HCT116 (cell line): ENCODE results near the gene SNCA. TPM values are rescaled to one million over a fixed set of nuclear protein-coding genes. Genes with fewer than 3 reads are reported as not detected.

ENCODE experiments used
- ATAC-seq: fragments of 200-7000 bp; cut with Tn5 transposase; 2 replicates; pipeline ENCODE4 v1.9.1; 2020; ENCODE audit warnings: mild to moderate bottlenecking, moderate library complexity
- BruUV-seq: library from RNA; stranded (reverse); fragments of 400-500 nt; replicated peaks from 2 replicates; lab custom pipeline; 2021; lab: Mats Ljungman, UMichigan
- CTCF ChIA-PET: fragments of 300-600 bp; sonication (Branson Sonifier 250); formaldehyde crosslinking; loops from one replicate; lab custom pipeline; 2021; ENCODE audit warnings: antibody characterized with exemption; lab: Charles Lee
- POLR2A ChIA-PET: fragments of 300-600, 350-600 bp; sonication (Branson Sonifier 250); formaldehyde crosslinking; loops from one replicate; lab custom pipeline; 2021; ENCODE audit warnings: antibody characterized with exemption; lab: Charles Lee
- RAD21 ChIA-PET, 2 experiments: fragments of 300-600 bp; sonication (Branson Sonifier 250); formaldehyde crosslinking; loops; one replicate each; lab custom pipeline; 2023; ENCODE audit warnings: low total read pairs in 2 of 2; ENCODE audit not compliant: uncharacterized antibody in 2 of 2, unreplicated experiment in 2 of 2, low non-redundant PET in 1 of 2; lab: Charles Lee
- DNase-seq: peaks from one replicate; pipeline ENCODE4 v3.0.0-alpha.2; 2010; ENCODE audit warnings: low read depth, low spot score
- H2AFZ ChIP-seq: fragments of 200-600 bp; shearing (Covaris generic), sonication (generic); 2 replicates; pipeline ENCODE4 v1.6.1; 2017; ENCODE audit warnings: low read depth, mixed run types, mixed read lengths, antibody characterized with exemption, low read length; ENCODE audit not compliant: poor library complexity, severe bottlenecking
- H3K27ac ChIP-seq: 2 replicates; pipeline ENCODE4 v1.5.1; 2012; ENCODE audit warnings: low read depth, low read length
- H3K27me3 ChIP-seq: fragments of 200-600 bp; sonication (generic); 2 replicates; pipeline ENCODE4 v1.6.1; 2016; ENCODE audit warnings: mixed run types, low read length, mixed read lengths; ENCODE audit not compliant: insufficient read depth
- H3K36me3 ChIP-seq, 2 experiments: fragments of 200-500 bp in 1 of 2; fragments of 200-600 bp in 1 of 2; sonication (Bioruptor generic) in 1 of 2; sonication (generic) in 1 of 2; 2 replicates each; pipeline versions ENCODE4 v1.5.1 to v1.6.1; 2014 to 2016; ENCODE audit warnings: low read length in 2 of 2, inconsistent platforms in 1 of 2, mixed read lengths in 1 of 2, mixed run types in 1 of 2; ENCODE audit not compliant: insufficient read depth in 2 of 2, control insufficient read depth in 1 of 2
- H3K4me1 ChIP-seq, 2 experiments: fragments of 200-600 bp in 1 of 2; sonication (generic) in 1 of 2; 2 replicates each; pipeline versions ENCODE4 v1.5.1 to v1.6.1; 2012 to 2017; ENCODE audit warnings: low read length in 2 of 2, inconsistent platforms in 1 of 2, mild to moderate bottlenecking in 1 of 2, mixed read lengths in 1 of 2, mixed run types in 1 of 2, moderate library complexity in 1 of 2; ENCODE audit not compliant: insufficient read depth in 2 of 2, control insufficient read depth in 1 of 2
- H3K4me2 ChIP-seq: fragments of 200-600 bp; sonication (generic); 2 replicates; pipeline ENCODE4 v1.6.1; 2017; ENCODE audit warnings: mixed run types, low read length, mixed read lengths
- H3K4me3 ChIP-seq, 2 experiments: fragments of 200-600 bp in 1 of 2; sonication (generic) in 1 of 2; replicated peaks in 1 of 2; 2 replicates each; pipeline ENCODE4 v1.5.1; 2011 to 2016; ENCODE audit warnings: low read length in 2 of 2, control low read depth in 1 of 2, low read depth in 1 of 2, mild to moderate bottlenecking in 1 of 2, mixed read lengths in 1 of 2, mixed run types in 1 of 2
- H3K79me2 ChIP-seq: fragments of 200-600 bp; sonication (generic); 2 replicates; pipeline ENCODE4 v1.6.1; 2017; ENCODE audit warnings: mild to moderate bottlenecking, mixed run types, low read length, moderate library complexity, mixed read lengths; ENCODE audit not compliant: insufficient read depth
- H3K9ac ChIP-seq: fragments of 200-600 bp; sonication (generic); 2 replicates; pipeline ENCODE4 v1.6.1; 2016; ENCODE audit warnings: low read length, mixed read lengths
- H3K9me2 ChIP-seq: fragments of 200-600 bp; sonication (generic), shearing (Covaris generic); 2 replicates; pipeline ENCODE4 v1.6.1; 2017; ENCODE audit warnings: mixed run types, mild to moderate bottlenecking, moderate library complexity; ENCODE audit not compliant: insufficient read depth
- H3K9me3 ChIP-seq, 2 experiments: fragments of 200-500 bp in 1 of 2; fragments of 200-600 bp in 1 of 2; sonication (Bioruptor generic) in 1 of 2; sonication (generic) in 1 of 2; 2 replicates each; pipeline ENCODE4 v1.6.1; 2014 to 2017; ENCODE audit warnings: low read length in 2 of 2, mixed read lengths in 2 of 2, inconsistent platforms in 1 of 2, low read depth in 1 of 2, mild to moderate bottlenecking in 1 of 2, mixed run types in 1 of 2, moderate library complexity in 1 of 2; ENCODE audit not compliant: control insufficient read depth in 1 of 2, insufficient read depth in 1 of 2
- H4K20me1 ChIP-seq: fragments of 200-600 bp; sonication (generic), shearing (Covaris generic); 2 replicates; pipeline ENCODE4 v1.6.1; 2017; ENCODE audit warnings: mixed run types, mild to moderate bottlenecking, moderate library complexity; ENCODE audit not compliant: insufficient read depth
- CBX3 ChIP-seq: IDR thresholded peaks from 2 replicates; pipeline ENCODE4 v1.6.1; 2012; ENCODE audit warnings: low read depth
- CEBPB ChIP-seq: IDR thresholded peaks from 2 replicates; pipeline ENCODE4 v1.6.1; 2012; ENCODE audit warnings: low read depth
- EZH2 ChIP-seq: fragments of 200-600 bp; sonication (generic); IDR thresholded peaks from 2 replicates; pipeline ENCODE4 v1.6.1; 2017; ENCODE audit warnings: antibody characterized with exemption, mixed run types
- EZH2phosphoT487 ChIP-seq: fragments of 200-600 bp; IDR thresholded peaks from 2 replicates; pipeline ENCODE4 v1.6.1; 2018; ENCODE audit warnings: antibody characterized with exemption, borderline replicate concordance
- FOSL1 ChIP-seq: IDR thresholded peaks from 2 replicates; pipeline ENCODE4 v1.6.1; 2012; ENCODE audit warnings: low read depth
- JUND ChIP-seq: IDR thresholded peaks from 2 replicates; pipeline ENCODE4 v1.6.1; 2012
- RAD21 ChIP-seq: IDR thresholded peaks from 2 replicates; pipeline ENCODE4 v1.6.1; 2012; ENCODE audit warnings: low read depth, mild to moderate bottlenecking
- SIN3A ChIP-seq: IDR thresholded peaks from 2 replicates; pipeline ENCODE4 v1.6.1; 2012; ENCODE audit warnings: low read depth
- SP1 ChIP-seq: IDR thresholded peaks from 2 replicates; pipeline ENCODE4 v1.6.1; 2012; ENCODE audit warnings: low read depth
- TCF7L2 ChIP-seq: IDR thresholded peaks from 2 replicates; pipeline ENCODE4 v1.7.0; 2011; ENCODE audit warnings: borderline replicate concordance, inconsistent platforms; ENCODE audit not compliant: insufficient read depth, insufficient read length; ENCODE audit errors: extremely low read depth
- ZBTB33 ChIP-seq: IDR thresholded peaks from 2 replicates; pipeline ENCODE4 v1.6.1; 2011; ENCODE audit warnings: mild to moderate bottlenecking, low read length, moderate library complexity; ENCODE audit not compliant: insufficient replicate concordance; ENCODE audit errors: extremely low read depth
- intact Hi-C: fragments of 100-400 bp; cut with micrococcal nuclease; formaldehyde crosslinking; loops from 2 replicates; pipeline ENCODE4 v1.10.0; 2022
- total RNA-seq: library from RNA; stranded (reverse); gene quantifications from one replicate; pipeline ENCODE4 v1.2.1, GENCODE V29; 2021; ENCODE audit not compliant: unreplicated experiment
- TF ChIP-seq, protein P1 (sequence below), 3 experiments: fragments of 200-600 bp in 1 of 3; sonication (generic) in 1 of 3; IDR thresholded peaks in 2 of 3; conservative IDR thresholded peaks in 1 of 3; 2 replicates each; pipeline ENCODE4 v1.5.1; 2012 to 2017; ENCODE audit warnings: low read depth in 2 of 3, low read length in 2 of 3, antibody characterized with exemption in 1 of 3, borderline replicate concordance in 1 of 3, control low read depth in 1 of 3, mild to moderate bottlenecking in 1 of 3, mixed read lengths in 1 of 3, mixed run types in 1 of 3, moderate library complexity in 1 of 3; ENCODE audit not compliant: insufficient read depth in 1 of 3

Gene SNCA
- total RNA-seq, 1 experiment from 2014 or later, result 1.0 TPM

DNA sequence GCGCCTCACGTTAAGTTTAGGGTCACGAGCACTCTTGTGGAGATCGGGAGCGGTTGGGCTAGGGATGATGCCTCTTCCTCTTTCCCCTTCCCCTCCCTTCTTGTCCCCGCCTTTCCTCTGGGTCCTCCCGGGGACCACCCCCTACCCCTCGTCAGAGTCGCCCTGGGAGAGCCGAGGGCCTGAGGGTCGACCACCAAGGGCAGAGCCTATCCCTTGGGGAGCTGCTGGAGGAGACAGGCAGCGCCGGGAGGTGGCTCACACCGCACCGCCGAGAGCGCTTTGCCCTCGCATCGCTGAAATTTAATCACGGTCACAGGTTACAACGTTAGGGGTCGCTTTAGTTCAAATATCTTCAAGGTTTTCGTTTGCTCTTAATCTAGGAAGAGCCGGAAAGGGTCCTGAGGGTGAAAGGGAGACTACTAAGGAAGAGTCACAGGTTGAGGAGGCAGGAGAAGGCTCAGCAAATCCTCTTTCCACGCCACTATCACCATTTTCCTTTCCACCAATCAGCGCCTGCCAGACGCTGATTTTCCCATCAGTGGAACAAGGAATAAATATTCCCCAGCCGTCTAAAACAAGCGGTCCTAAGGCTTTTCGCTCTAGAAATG lies 528 bp upstream of the SNCA start:
- no TSS peak for BruUV-seq
- peak overlapping the region; percentile 47 to 60 for H3K4me3 ChIP-seq
- peak overlapping the region; percentile 84 for H3K4me2 ChIP-seq
- H3K79me2 ChIP-seq, result no peaks in the 10 kb centered on the region
- H3K9me2 ChIP-seq, result no peaks in the 10 kb centered on the region
- ATAC-seq, result peak; percentile 79
- H3K27ac ChIP-seq, result no peak overlapping the region
- ChIA-PET RAD21 (no interaction called here), POLR2A (no interaction called here), CTCF (no interaction called here)
- intact Hi-C loops, result no loop called here
- peaks cover 0 to 14% of the 10 kb centered on the region in 2 experiments; a peak in 1 of 4 replicates for H3K4me1 ChIP-seq
- H2AFZ ChIP-seq, result peak overlapping the region; percentile 96
- DNase-seq, result no peak
- no peak overlapping the region for H3K9ac ChIP-seq
- no peaks in the 10 kb centered on the region for H4K20me1 ChIP-seq
- H3K27me3 ChIP-seq, result no peaks in the 10 kb centered on the region
- no peaks in the 10 kb centered on the region for H3K36me3 ChIP-seq
- no peaks in the 10 kb centered on the region for H3K9me3 ChIP-seq
- TF ChIP-seq CEBPB, result no peak
- TF ChIP-seq, protein P1, sequence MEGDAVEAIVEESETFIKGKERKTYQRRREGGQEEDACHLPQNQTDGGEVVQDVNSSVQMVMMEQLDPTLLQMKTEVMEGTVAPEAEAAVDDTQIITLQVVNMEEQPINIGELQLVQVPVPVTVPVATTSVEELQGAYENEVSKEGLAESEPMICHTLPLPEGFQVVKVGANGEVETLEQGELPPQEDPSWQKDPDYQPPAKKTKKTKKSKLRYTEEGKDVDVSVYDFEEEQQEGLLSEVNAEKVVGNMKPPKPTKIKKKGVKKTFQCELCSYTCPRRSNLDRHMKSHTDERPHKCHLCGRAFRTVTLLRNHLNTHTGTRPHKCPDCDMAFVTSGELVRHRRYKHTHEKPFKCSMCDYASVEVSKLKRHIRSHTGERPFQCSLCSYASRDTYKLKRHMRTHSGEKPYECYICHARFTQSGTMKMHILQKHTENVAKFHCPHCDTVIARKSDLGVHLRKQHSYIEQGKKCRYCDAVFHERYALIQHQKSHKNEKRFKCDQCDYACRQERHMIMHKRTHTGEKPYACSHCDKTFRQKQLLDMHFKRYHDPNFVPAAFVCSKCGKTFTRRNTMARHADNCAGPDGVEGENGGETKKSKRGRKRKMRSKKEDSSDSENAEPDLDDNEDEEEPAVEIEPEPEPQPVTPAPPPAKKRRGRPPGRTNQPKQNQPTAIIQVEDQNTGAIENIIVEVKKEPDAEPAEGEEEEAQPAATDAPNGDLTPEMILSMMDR (IDR thresholded peaks at IDR 0.05 in 2 of 3, conservative IDR thresholded peaks at IDR 0.05 in 1 of 3; ENCODE audit: borderline replicate concordance in 1 of 3, insufficient read depth in 1 of 3, low read depth in 2 of 3, low read length in 2 of 3), result peak in 1 of 3 experiments; percentile 30; a peak in 2 of 6 replicates

- H4K20me1 ChIP-seq, result no peaks in the 10 kb centered on the region
- BruUV-seq, result no TSS peak
- H3K4me1 ChIP-seq, result peaks cover 0 to 14% of the 10 kb centered on the region in 2 experiments; a peak in 1 of 4 replicates
- H3K27ac ChIP-seq, result no peak overlapping the region
- H3K9ac ChIP-seq, result no peak overlapping the region
- H3K4me3 ChIP-seq, result no peak overlapping the region
- ChIA-PET POLR2A (no interaction called here), CTCF (no interaction called here), RAD21 (no interaction called here)
- no peak overlapping the region for H3K4me2 ChIP-seq
- DNase-seq, result no peak
- no peak for ATAC-seq
- intact Hi-C loops, result no loop called here
- H2AFZ ChIP-seq, result no peak overlapping the region
- H3K27me3 ChIP-seq, result no peaks in the 10 kb centered on the region
- H3K36me3 ChIP-seq, result no peaks in the 10 kb centered on the region
- H3K9me3 ChIP-seq, result no peaks in the 10 kb centered on the region
- no peaks in the 10 kb centered on the region for H3K9me2 ChIP-seq
- H3K79me2 ChIP-seq, result no peaks in the 10 kb centered on the region
- no peak for TF ChIP-seq RAD21
- no peak for TF ChIP-seq EZH2
- TF ChIP-seq EZH2phosphoT487, result no peak
- no peak for TF ChIP-seq JUND
- TF ChIP-seq SP1, result no peak
- no peak for TF ChIP-seq FOSL1
- no peak for TF ChIP-seq ZBTB33
- TF ChIP-seq CBX3, result no peak
- no peak for TF ChIP-seq SIN3A
- TF ChIP-seq TCF7L2, result no peak
- TF ChIP-seq, protein P1 (IDR thresholded peaks at IDR 0.05 in 2 of 3, conservative IDR thresholded peaks at IDR 0.05 in 1 of 3; ENCODE audit: borderline replicate concordance in 1 of 3, insufficient read depth in 1 of 3, low read depth in 2 of 3, low read length in 2 of 3), result no peak
These were observed 773 bp downstream of the SNCA start for GRCh38 chr4:89836031-89836745.
